ENCODE measurements around the gene ZNF433.

Gene ZNF433

GRCh38 chr19:11989112-11989456, 46.4 kb downstream of the ZNF433 start:
- no peak for DNase-seq

- peak; percentile 92 for DNase-seq
These were observed 47.8 kb downstream of the ZNF433 start for GRCh38 chr19:11987405-11988281.

- no peak for DNase-seq
These were observed 48.7 kb downstream of the ZNF433 start for GRCh38 chr19:11986754-11987153.

- DNase-seq: no peak
These were observed 50.5 kb downstream of the ZNF433 start for GRCh38 chr19:11984986-11985385.

- no peak for DNase-seq
These were observed 53.0 kb downstream of the ZNF433 start for GRCh38 chr19:11982526-11982925.

- no peak for DNase-seq
These were observed 56.0 kb downstream of the ZNF433 start for GRCh38 chr19:11979527-11979926.

- DNase-seq: no peak
These were observed 56.9 kb downstream of the ZNF433 start for GRCh38 chr19:11978492-11979100.

GRCh38 chr19:11973019-11973810, 62.3 kb downstream of the ZNF433 start:
- no peak for DNase-seq

- no peak for DNase-seq
These were observed 64.4 kb downstream of the ZNF433 start for GRCh38 chr19:11971041-11971440.

- no peak for DNase-seq
These were observed 65.3 kb downstream of the ZNF433 start for GRCh38 chr19:11970174-11970573.

- DNase-seq: peak; percentile 75
These were observed 70.4 kb downstream of the ZNF433 start, which contains the start of gene ZNF763 for GRCh38 chr19:11964858-11965645. Gene ZNF763 (plus strand): TSS chr19:11965040. CDS start chr19:11965209, 169 bp downstream.

Data from fibroblast of skin of abdomen (primary cell).